ENCODE results near the gene VWF. TPM values are rescaled to one million over a fixed set of nuclear protein-coding genes. Genes with fewer than 3 reads are reported as not detected.

VWF gene
- total RNA-seq, 4 donors from 2014 or later: 78.8 to 118 (median 101) TPM

- Histone ChIP-seq H3K4me3 (no peak overlapping the region), H3K27ac (peak overlapping the region in 3 of 4 donors; percentile 50 to 63 (median 55)), H3K4me1 (peaks cover 0 to 9% of the 10 kb centered on the region in 2 donors), H3K9me3 (no peaks in the 10 kb centered on the region), H3K27me3 (peaks cover 0 to 7% (median 4%) of the 10 kb centered on the region in 3 donors), H3K36me3 (no peaks in the 10 kb centered on the region)
- no peak for TF ChIP-seq POLR2A (IDR thresholded peaks at IDR 0.05)
- no peak for TF ChIP-seq CTCF (IDR thresholded peaks at IDR 0.05 in 4 of 5, conservative IDR thresholded peaks at IDR 0.05 in 1 of 5)
- DNase-seq (no peak), ATAC-seq (peak in 1 of 2 donors; percentile 42)
- intact Hi-C loops (cut with DNase I; ENCODE audit: low total_unique reads) (no loop called here), in situ Hi-C loops (cut with MboI; ENCODE audit: low sequenced_read_pairs in 4 of 4) (no loop called here)
Observed at GRCh38 chr12:6072302-6072752, 52.1 kb downstream of the VWF start.

GRCh38 chr12:6071589-6071988 lies 52.9 kb downstream of the VWF start:
- in situ Hi-C loops (cut with MboI; ENCODE audit: low sequenced_read_pairs in 4 of 4): no loop called here
- peak overlapping the region; percentile 11 to 63 (median 40) for H3K27ac ChIP-seq
- peaks cover 0 to 9% of the 10 kb centered on the region in 2 donors for H3K4me1 ChIP-seq
- intact Hi-C loops (cut with DNase I; ENCODE audit: low total_unique reads): no loop called here
- H3K9me3 ChIP-seq: no peaks in the 10 kb centered on the region
- no peaks in the 10 kb centered on the region for H3K36me3 ChIP-seq
- TF ChIP-seq POLR2A (IDR thresholded peaks at IDR 0.05) (no peak), CTCF (IDR thresholded peaks at IDR 0.05 in 4 of 5, conservative IDR thresholded peaks at IDR 0.05 in 1 of 5) (no peak)
- H3K4me3 ChIP-seq: no peak overlapping the region
- peaks cover 0 to 7% (median 4%) of the 10 kb centered on the region in 3 donors for H3K27me3 ChIP-seq
- DNase-seq (no peak), ATAC-seq (no peak)

GRCh38 chr12:6070472-6071257 lies 53.8 kb downstream of the VWF start:
- Histone ChIP-seq H3K4me3 (no peak overlapping the region), H3K36me3 (no peaks in the 10 kb centered on the region), H3K9me3 (no peaks in the 10 kb centered on the region), H3K4me1 (peaks cover 0 to 6% of the 10 kb centered on the region in 2 donors), H3K27ac (peak overlapping the region in 3 of 4 donors; percentile 25 to 63 (median 55)), H3K27me3 (peaks cover 0 to 6% (median 4%) of the 10 kb centered on the region in 3 donors)
- ATAC-seq (no peak), DNase-seq (no peak)
- intact Hi-C loops (cut with DNase I; ENCODE audit: low total_unique reads) (no loop called here), in situ Hi-C loops (cut with MboI; ENCODE audit: low sequenced_read_pairs in 4 of 4) (no loop called here)
- TF ChIP-seq CTCF (IDR thresholded peaks at IDR 0.05 in 4 of 5, conservative IDR thresholded peaks at IDR 0.05 in 1 of 5) (no peak), POLR2A (IDR thresholded peaks at IDR 0.05) (no peak)

GRCh38 chr12:6069437-6070093 lies 54.9 kb downstream of the VWF start:
- Histone ChIP-seq H3K27me3 (peaks cover 0 to 4% (median 0%) of the 10 kb centered on the region in 3 donors), H3K4me1 (peaks cover 0 to 4% of the 10 kb centered on the region in 2 donors), H3K27ac (peak overlapping the region in 3 of 4 donors; percentile 5 to 63 (median 23)), H3K9me3 (no peaks in the 10 kb centered on the region), H3K36me3 (no peaks in the 10 kb centered on the region), H3K4me3 (no peak overlapping the region)
- in situ Hi-C loops (cut with MboI; ENCODE audit: low sequenced_read_pairs in 4 of 4) (loop anchor here (5.0 to 10.0 kb wide), 4 partner anchors 125 to 218 kb away; no protein-coding TSS in a partner anchor), intact Hi-C loops (cut with DNase I; ENCODE audit: low total_unique reads) (no loop called here)
- ATAC-seq (no peak), DNase-seq (no peak)
- no peak for TF ChIP-seq CTCF (IDR thresholded peaks at IDR 0.05 in 4 of 5, conservative IDR thresholded peaks at IDR 0.05 in 1 of 5)
- no peak for TF ChIP-seq POLR2A (IDR thresholded peaks at IDR 0.05)

All from gastrocnemius medialis (tissue), 4 donors.